GM18858 (cell line): ENCODE data around the gene MLLT6.
"Not testable (repeated sequence)": the region's sequence is repeated elsewhere in the genome, so short reads cannot be mapped to it uniquely, and the experiment has no call there.

Experiments used
- ATAC-seq: cut with Tn5 transposase; IDR thresholded peaks from one replicate; pipeline ENCODE4 v1.9.1; 2021; ENCODE audit not compliant: unreplicated experiment

MLLT6 gene

GRCh38 chr17:38725066-38725465 lies 20.0 kb downstream of the MLLT6 start:
- no peak for ATAC-seq

- ATAC-seq, result not testable (repeated sequence)
Measured at GRCh38 chr17:38726145-38726544, 21.1 kb downstream of the MLLT6 start.

GRCh38 chr17:38727736-38728135 lies 22.7 kb downstream of the MLLT6 start:
- no peak for ATAC-seq

GRCh38 chr17:38728290-38728831 lies 23.3 kb downstream of the MLLT6 start:
- no peak for ATAC-seq

- ATAC-seq, result no peak
Measured at GRCh38 chr17:38729368-38729885, 24.4 kb downstream of the MLLT6 start.

GRCh38 chr17:38729886-38730525 lies 24.9 kb downstream of the MLLT6 start, which contains the start of gene CISD3:
Gene CISD3, plus strand, starts transcription at chr17:38730341. Its CDS starts 18 bp downstream, at chr17:38730359.
- no peak for ATAC-seq

GRCh38 chr17:38730526-38731379 lies 25.7 kb downstream of the MLLT6 start:
- no peak for ATAC-seq

- no peak for ATAC-seq
Measured at GRCh38 chr17:38731526-38732294, 26.6 kb downstream of the MLLT6 start.

- ATAC-seq, result no peak
Measured at GRCh38 chr17:38732376-38733281, 27.6 kb downstream of the MLLT6 start.

GRCh38 chr17:38733282-38733981 lies 28.4 kb downstream of the MLLT6 start:
- no peak for ATAC-seq

- no peak for ATAC-seq
Measured at GRCh38 chr17:38733982-38734973, 29.2 kb downstream of the MLLT6 start.

- ATAC-seq, result no peak
Measured at GRCh38 chr17:38735161-38735997, 30.3 kb downstream of the MLLT6 start.

GRCh38 chr17:38738007-38738662 lies 33.1 kb downstream of the MLLT6 start:
- ATAC-seq, result no peak

GRCh38 chr17:38738686-38739085 lies 33.6 kb downstream of the MLLT6 start:
- no peak for ATAC-seq

GRCh38 chr17:38739305-38739704 lies 34.2 kb downstream of the MLLT6 start:
- ATAC-seq, result no peak

GRCh38 chr17:38740044-38740443 lies 35.0 kb downstream of the MLLT6 start:
- no peak for ATAC-seq

- no peak for ATAC-seq
Measured at GRCh38 chr17:38740806-38741205, 35.7 kb downstream of the MLLT6 start.
